ENCODE data around the gene APEX1.

GRCh38 chr14:20422886-20423285 lies 32.1 kb upstream of the APEX1 start:
- no peak for TF ChIP-seq POLR2A (IDR thresholded peaks at IDR 0.05)
- TF ChIP-seq, protein P1, sequence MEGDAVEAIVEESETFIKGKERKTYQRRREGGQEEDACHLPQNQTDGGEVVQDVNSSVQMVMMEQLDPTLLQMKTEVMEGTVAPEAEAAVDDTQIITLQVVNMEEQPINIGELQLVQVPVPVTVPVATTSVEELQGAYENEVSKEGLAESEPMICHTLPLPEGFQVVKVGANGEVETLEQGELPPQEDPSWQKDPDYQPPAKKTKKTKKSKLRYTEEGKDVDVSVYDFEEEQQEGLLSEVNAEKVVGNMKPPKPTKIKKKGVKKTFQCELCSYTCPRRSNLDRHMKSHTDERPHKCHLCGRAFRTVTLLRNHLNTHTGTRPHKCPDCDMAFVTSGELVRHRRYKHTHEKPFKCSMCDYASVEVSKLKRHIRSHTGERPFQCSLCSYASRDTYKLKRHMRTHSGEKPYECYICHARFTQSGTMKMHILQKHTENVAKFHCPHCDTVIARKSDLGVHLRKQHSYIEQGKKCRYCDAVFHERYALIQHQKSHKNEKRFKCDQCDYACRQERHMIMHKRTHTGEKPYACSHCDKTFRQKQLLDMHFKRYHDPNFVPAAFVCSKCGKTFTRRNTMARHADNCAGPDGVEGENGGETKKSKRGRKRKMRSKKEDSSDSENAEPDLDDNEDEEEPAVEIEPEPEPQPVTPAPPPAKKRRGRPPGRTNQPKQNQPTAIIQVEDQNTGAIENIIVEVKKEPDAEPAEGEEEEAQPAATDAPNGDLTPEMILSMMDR (IDR thresholded peaks at IDR 0.05), result no peak

Data from tibial nerve (tissue), 3 donors.